Measurements from ENCODE around the gene GJB6.

DNA sequence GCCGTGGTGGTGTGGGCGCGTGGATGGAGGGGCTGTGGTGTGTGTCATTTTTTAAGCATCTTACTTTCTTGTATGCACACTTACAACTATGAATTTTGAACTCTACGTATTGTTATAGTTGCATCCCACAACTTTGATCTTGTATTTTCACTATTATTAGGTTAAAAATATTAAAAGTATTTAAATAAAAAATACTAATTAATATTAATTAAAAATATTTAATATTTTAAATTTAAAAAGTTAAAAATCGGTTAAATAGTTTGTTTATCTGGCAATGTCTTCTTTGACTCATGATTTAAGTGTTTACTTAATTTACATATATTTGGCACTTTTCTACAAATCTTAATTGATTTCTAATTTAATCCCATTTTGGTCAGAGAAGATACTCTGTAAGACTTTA lies 17.8 kb upstream of the GJB6 start:
- TF ChIP-seq, protein P1, sequence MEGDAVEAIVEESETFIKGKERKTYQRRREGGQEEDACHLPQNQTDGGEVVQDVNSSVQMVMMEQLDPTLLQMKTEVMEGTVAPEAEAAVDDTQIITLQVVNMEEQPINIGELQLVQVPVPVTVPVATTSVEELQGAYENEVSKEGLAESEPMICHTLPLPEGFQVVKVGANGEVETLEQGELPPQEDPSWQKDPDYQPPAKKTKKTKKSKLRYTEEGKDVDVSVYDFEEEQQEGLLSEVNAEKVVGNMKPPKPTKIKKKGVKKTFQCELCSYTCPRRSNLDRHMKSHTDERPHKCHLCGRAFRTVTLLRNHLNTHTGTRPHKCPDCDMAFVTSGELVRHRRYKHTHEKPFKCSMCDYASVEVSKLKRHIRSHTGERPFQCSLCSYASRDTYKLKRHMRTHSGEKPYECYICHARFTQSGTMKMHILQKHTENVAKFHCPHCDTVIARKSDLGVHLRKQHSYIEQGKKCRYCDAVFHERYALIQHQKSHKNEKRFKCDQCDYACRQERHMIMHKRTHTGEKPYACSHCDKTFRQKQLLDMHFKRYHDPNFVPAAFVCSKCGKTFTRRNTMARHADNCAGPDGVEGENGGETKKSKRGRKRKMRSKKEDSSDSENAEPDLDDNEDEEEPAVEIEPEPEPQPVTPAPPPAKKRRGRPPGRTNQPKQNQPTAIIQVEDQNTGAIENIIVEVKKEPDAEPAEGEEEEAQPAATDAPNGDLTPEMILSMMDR (IDR thresholded peaks at IDR 0.05): no peak
- no peak for TF ChIP-seq POLR2A (IDR thresholded peaks at IDR 0.05)
